LoVo (cell line): ENCODE measurements around the gene IQCE.
"Not testable (repeated sequence)": the region's sequence is repeated elsewhere in the genome, so short reads cannot be mapped to it uniquely, and the experiment has no call there.

Source experiments
- DNase-seq: peaks from one replicate; pipeline ENCODE4 v3.0.0-alpha.2; 2016; ENCODE audit warnings: low spot score

The IQCE gene

DNA sequence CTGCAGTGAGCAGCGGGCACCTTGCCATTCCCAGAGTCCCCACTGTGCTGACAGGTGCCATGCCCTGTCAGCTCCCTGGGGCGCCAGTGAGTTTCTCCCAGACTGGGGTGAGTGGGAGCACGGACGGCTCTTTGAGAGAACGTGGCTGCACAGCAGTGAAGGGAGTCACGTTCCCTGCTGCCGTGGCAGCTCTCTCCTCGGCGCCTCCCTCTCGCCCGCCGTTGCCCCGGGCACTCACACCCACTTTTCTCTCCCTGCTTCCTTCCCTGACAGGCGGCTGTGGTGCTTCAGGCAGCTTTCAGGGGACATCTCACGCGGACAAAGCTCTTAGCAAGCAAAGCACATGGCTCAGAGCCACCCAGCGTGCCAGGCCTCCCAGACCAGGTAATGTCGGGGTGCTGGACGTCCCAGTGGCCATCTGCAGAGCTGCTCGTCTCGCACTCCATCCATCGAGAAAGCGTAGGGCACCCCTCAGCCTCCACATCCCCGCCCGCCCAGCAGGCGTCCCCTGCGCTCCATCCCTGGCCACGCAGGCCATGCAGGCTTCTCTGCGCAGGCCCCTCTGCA is 45.9 kb downstream of the IQCE start:
- DNase-seq: no peak

DNA sequence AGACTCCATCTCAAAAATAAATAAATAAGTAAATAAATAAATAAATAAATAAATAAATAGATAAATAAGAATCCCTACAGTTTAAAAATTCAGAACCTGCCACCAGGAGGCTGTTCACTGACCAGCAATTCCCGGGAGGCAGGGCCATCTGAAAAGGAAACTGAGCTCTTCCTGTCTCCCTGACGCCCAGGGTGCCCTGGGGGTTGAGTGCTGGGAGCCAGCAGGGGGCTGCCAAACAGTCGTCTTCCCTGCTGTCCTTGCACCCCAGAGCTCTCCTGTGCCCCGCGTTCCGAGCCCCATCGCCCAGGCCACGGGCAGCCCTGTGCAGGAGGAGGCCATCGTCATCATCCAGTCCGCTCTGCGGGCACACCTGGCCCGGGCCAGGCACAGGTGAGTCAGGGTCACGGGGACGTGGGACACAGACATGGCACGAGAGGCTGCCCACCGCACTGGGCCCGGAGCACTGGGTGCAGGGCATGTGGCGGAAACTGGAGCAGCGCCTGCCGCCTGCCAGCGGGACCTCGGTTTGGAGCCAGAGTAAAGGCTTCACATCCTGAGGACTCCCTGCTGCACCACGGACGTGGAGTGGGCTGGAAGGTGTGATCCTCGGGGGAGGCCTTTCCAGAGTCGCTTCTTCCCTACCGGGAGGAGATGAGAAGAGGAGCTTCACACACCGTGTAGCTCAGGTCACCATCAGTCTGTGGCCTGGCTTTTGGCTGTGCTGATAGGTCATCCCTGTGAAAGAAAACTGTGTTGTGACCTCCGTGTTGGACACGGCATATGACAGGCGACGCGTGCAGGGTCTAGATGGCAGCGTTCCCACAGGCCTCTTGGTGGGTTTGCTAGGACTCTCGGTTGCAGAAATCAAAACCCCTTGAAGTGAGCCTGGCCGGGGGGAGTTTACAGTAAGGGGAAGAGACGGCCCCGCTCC is 47.1 kb downstream of the IQCE start:
- DNase-seq: no peak

DNA sequence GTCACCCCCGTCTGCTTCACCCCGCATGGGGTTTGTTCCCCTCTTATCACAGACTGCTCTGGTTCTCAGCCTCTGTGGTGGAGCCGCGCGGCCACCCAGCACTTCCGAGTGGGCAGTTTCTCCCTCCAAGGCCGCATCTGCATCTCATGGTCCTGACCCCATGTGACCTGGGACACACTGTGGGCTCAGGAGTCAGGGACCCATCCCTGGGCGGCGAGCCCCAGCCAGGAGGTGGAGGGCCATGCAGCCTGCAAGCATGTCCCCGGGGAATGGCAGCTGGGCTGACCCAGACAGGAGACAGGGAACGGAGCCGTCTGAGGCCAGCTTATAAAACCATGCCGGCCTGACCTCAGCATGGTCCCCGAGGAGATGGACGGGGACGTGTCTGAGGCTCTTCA is 47.8 kb downstream of the IQCE start:
- DNase-seq: no peak

DNA sequence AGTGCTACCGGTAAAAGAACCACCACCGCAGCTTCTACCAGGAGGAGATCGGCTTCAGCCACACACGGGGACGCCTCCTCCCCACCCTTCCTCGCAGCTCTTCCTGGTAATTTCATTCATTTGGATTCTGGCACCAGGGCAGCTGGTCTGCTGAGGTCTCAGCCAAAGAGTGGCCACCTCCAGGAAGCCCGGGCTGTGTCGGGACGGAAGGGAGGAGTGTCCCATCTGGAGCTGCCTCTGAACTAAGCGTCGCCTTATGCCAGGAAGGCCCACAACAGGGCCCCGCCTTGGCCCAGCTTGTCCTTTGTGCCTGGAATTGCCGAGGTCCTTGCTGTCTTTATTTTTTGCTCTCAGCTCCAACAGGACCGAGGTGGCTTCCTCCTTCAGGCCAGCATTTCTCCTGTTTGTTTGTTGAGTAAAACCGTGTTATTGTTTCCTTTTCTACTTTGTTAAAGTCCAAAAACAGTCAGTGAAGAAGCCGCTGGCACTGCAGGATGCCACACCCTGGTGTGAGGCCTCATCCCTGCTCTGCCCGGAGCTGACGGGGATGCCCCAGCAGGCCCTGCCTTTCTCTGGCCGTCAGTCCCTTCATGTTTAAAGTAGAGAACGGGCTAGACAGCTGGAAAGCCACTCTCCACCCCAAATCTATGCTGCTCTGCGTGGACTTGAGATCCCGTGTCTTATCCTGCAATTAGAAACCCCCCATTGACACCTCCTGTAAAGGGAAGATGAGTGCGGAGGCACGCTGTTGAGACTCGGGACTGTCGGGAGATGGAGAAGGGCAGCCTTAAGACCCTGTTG is 48.5 kb downstream of the IQCE start:
- no peak for DNase-seq

DNA sequence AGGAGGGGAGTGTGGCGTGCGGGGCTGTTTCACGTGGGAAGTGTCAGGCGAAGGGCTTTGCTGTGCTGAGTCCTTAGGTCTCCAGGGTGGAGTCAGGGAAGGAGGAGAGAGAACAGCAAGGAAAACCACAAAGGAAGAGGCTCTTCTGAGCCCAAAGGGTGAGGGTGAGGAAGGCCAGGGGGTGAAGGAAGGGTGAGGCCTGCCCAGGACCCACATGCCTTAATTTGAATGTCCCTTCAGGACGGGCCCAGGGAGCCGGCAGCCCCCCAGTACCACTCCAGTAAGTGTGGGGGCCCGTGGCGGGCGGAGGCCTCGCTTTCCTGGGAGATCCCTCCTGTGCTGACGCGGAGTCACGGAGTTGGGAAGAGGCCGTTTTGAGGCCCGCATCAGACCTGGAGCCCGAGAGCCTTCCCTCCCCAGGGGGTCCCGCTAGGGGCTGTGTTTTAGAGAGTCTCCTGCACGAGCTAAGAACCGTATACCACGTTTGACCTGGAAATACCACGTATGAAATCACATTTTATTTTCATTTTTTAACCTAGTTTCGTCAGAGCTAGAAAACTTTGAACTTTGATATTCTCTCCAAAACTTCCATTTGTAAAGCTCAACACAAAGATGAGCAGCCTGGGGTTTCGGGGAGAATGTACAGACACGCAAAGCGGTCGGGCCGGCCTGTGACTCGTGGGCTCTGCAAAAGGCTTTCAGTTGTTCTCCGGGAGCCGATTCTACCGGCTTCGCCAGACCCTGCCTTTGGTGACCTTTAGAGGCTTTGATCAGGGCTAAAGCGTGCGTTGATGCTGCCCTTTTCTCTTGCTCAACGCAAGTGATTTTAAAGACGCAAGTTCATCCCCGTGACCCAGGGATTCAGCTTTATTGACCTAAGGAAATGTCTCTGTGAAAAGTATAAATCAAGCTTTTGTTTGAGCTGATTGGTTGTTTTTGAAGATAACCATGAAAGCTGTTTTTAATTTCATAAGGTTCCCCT is 49.4 kb downstream of the IQCE start:
- DNase-seq: no peak

DNA sequence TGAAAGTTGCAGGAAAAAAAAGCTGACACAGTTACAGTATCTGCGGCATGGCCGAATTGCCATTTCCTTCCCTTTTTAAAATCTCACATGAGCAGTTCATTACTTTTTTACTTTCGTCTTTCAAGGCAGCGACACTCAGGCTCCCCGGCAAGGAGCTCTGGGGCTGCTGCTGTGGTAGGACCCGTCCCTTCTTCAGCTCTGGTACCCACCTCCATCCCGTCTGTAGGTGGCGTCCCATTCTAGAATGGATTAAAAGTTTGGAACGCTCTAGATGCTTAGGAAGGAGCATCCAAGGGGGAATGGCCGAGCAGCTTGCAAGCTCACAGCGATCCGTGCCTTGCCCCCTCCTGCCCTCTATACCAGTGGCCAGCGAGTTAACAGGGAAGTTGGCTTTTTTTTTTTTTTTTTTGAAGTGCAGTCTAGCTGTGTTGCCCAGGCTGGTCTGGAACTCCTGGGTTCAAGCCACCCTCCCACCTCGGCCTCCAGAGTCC is 50.2 kb downstream of the IQCE start:
- no peak for DNase-seq

DNA sequence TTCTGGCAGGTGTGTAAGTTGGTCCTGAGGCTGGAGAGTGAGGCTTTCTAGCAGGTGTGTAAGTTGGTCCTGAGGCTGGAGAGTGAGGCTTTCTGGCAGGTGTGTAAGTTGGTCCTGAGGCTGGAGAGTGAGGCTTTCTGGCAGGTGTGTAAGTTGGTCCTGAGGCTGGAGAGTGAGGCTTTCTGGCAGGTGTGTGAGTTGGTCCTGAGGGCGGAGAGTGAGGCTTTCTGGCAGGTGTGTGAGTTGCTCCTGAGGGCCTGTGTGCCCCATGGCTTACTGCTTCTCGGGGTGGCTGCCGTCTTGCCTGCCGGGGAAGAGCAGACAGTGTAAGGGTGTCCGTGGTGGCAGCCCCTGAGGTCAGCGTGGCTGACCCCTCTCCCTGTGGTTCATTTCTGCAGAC is 50.9 kb downstream of the IQCE start:
- DNase-seq: not testable (repeated sequence)

DNA sequence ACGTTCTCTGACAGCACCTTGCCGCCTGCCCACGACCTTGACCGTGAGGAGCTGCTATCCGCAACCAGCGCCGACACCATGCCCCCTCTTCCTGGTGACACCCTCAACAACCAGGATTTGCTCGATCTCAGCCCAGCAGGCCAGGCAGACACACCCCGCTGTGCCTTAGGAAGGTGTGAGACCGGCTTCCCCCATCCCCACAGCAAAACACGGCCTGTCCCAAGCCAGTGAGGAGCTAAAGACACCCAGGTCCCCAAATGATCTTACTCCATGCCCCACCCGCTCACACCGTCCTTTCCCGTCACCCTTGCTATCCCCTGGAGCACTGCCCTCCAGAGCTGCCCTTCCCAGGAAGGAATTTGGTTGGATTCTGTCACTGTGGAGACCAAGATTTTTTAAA is 51.7 kb downstream of the IQCE start:
- DNase-seq: no peak

- no peak for DNase-seq
Measured at GRCh38 chr7:2610898-2611297, 52.1 kb downstream of the IQCE start.

DNA sequence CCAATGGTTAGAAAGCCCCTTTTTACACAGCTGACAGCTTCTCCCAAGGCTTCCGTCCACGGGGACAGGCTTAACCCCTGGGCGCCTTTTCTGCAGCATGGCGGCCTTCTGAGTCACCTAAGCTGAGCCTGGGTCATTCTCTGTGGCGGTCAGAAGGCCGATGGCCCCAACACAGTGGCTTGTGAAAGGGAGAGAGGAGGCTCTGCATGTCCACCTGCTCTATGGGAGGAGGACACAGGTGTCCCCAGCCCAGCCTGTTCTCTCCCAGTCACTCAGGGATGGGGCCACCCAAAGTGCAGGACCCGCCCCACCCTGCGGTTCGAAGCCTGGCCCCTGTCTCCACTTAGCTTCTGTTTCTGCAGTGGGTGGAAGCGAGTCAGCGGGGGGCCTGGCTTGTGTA is 52.6 kb downstream of the IQCE start:
- no peak for DNase-seq

DNA sequence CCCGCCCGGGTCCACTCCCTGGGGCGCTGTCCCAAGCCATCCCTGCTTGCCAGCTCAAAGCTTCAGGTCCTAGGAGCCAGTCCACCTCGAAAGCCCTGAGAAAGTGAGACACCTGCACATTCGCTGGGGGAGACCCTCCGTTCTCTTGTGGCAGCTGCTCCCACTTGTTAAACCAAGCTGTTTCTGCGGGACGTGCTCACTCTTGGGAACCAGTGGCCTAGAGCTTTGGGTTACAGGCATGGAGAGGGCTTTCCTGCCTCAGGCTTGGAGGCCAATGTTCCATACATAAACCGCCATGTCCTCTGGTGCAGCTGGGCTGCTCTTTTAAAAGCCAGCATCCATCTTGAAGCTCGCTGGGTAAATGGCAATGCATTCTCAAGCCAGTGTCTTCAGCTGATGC is 53.1 kb downstream of the IQCE start:
- no peak for DNase-seq

DNA sequence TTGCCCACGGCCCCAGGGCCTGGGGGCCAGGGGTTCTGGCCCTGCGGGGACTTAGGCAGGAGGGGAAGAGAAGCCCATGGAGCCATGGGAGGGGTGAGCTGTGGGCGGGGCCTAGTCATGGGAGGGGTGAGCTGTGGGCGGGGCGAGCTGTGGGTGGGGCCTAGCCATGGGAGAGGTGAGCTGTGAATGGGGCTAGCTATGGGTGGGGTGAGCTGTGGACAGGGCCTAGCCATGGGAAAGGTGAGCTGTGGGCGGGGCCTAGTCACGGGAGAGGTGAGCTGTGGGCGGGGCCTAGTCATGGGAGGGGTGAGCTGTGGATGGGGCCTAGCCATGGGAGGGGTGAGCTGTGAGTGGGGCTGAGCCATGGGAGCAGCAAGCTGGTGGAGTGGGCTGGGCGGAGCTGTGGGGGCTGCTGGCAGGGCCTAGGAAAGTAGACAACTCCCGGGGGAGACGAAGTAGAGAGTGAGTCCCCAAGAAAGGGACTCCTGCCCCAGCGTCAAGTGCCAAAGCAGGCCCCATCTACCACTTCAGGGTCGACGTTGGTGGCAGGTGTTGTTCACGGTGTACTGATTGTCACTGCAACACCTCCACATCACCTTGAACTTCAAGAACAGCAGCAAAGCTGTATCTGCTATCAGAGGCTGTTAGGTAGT is 53.8 kb downstream of the IQCE start:
- DNase-seq: no peak

DNA sequence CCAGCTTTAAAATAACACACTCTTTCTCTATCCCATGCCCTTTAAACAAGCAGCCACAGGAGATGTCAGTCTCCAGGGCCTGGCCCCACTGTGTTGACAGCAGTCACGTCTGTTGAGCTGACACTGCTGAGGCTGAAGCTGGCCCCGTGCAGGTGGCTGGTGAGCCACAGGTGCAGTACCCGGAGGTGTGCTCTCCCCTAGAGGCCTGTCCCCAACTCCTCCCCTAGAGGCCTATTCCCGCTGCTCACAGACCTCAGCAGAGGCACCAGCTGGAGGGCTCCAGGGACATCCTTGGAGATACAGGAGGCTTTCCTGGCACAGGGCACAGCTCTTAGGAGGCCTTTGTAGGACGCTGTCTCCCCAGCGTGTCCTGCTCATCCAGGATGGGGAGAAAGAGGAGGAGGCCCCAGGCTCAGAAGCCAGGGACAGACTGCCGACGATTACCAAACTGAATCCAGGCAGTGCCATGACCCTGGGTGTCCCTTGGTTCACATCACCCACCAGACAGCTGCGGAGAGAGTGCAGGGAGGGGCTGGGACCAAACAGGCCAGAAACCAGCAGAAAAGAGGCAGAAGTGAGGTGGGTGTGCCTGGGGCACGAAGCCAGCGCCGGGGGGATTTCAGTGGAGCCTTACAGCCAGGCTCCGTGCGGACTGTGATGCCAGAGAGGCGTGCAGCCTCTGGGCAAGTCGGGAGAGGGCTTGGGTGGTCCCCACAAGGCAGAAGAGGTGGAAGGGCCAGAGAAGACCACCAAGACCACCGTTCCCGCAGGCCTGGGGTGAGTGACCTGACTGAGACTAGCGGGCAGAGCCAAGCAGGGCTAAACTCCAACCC is 54.5 kb downstream of the IQCE start:
- no peak for DNase-seq

- DNase-seq: no peak
Measured at GRCh38 chr7:2613931-2614600, 55.3 kb downstream of the IQCE start.

DNA sequence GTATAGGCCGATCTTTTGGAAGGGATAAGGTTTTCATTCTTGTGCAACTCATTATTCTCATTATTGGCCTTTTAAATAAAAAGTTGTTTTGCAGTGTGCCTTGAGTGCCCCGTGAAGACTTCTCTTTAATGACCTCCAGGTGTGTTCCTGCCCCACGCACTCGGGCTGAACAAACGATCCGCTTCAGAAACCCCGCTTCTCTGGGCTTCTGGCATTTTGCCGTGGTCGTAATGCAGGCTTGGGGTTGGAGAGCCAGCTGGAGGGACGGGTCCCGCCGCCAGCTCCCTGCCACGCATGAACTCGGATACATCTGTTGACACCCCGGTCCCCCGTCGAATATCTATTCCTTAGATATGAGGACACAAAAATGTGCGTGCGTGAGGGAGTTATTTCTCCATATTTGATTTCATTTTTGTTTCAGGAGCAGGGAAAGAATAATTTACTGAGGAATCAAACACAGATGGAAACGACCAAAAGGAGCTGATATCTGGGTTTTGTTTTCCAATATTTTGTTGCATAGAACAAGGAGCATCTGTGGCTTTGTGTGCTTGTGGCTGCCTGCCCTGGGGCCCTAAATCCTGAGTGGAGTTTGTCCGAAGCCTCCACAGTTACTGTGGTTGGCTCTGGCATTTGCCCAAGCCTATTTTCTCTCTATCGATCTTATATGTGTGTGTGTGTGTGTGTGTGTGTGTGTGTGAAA is 56.0 kb downstream of the IQCE start:
- no peak for DNase-seq

GRCh38 chr7:2616387-2617324 is 57.9 kb downstream of the IQCE start:
- DNase-seq: no peak

GRCh38 chr7:2617325-2617905 is 58.6 kb downstream of the IQCE start:
- DNase-seq: no peak
